HG03108 (cell line): ENCODE results near the gene MRPL34.
A peak's percentile ranks its signal among the peaks of the same experiment; 100 is the strongest.

Experiments used
- ATAC-seq: cut with Tn5 transposase; IDR thresholded peaks from one replicate; pipeline ENCODE4 v1.9.1; 2021; ENCODE audit warnings: moderate library complexity; ENCODE audit not compliant: unreplicated experiment

Gene MRPL34

DNA sequence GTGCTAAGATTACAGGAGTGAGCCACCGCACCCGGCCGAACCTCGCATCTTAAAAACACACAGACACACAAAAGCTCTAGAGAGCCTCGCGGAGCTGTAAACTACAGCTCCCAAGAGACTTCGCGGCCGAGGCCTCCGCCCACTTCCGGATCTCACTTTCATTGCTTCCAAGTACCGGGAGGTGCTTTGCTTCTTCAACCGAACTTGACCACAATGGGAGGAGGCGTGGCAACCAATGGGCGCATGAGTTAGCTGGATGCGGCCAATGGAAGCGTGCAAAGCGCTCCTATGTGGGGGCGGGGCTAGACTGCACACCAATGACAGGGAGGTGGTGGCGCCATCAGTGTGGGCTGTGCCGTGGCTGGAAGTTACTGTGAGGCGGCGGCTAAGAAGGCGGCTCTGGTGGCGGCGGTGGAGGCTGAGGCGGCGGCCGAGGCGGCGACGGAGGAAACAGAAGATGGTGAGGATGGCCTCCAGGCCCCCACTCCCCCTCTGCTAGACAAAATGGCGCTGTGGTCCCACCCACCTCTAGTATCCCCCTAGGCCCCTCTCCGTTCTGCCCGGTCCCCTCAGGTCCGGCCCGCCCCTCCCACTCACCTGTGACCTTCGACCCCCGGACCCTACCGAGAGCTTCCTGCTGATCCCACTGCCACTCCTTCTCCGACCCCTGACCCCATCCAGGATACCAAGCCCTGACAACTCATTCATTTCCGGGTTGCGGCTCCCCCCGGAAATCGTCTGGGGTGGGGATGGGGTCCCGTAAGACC is 3.7 kb downstream of the MRPL34 start, which contains the start of gene DDA1:
Gene DDA1, plus strand, starts transcription at position 366 of the 767 bp plus-strand sequence. Its CDS starts 92 bp downstream, at position 458.
- peak; percentile 45 for ATAC-seq

DNA sequence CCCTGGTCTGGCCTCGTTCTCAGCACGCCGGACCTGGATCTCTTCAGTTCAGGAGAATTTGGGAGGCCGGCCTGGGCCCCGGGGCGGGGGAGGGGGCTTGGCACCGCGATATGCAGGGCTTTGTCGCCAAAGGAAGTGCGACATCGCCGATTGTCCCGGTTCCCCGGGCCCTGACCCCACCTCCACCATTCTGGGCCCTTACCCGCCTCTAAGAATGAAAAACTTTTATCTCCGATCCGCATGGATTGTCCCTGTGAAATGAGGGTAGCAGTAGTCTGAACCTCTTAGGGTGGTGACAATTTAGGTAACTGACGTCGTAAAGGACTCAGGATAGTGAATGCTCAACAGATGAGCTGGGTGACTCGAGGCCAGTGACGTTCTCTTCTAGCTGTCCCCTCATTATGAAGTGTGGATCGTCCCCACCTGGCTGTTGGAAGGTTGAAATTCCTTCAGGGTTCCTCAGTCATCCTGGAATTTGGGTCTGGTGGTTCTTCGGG is 4.3 kb downstream of the MRPL34 start:
- no peak for ATAC-seq

DNA sequence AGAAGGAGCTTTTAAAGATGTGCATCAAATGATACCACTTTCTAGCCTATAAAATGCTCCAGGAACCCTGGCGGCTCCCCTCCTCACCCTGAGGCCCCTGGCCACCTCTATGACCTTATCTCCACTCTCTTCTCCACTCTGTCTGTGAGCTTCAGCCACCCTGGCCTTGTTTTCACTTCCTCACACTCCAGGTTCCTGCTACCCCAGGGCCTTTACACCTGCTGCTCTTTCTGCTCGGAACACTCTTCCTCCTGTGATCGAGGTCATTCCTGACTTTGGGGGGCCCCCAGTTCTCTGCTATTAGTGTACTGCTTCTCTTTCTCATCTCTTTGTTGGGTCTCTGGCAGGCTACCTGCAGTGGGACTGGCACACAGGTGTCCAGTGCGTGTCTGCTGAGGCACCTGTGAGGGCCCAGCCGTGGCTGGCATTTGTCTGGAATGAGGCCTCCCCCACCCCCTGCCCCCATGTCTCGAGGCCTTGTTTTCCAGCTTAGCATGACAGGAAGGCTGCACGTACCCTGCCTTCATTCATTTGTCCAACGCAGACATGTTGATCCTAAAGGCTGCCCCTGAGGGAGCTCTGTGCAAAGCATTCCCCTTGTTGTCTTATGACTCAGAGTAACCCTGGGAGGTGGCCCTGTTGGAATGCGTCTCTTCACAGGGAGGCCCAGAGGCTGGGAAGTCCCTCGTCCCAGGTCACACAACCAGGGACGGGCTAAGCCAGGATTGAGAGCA is 6.0 kb downstream of the MRPL34 start:
- ATAC-seq = no peak

DNA sequence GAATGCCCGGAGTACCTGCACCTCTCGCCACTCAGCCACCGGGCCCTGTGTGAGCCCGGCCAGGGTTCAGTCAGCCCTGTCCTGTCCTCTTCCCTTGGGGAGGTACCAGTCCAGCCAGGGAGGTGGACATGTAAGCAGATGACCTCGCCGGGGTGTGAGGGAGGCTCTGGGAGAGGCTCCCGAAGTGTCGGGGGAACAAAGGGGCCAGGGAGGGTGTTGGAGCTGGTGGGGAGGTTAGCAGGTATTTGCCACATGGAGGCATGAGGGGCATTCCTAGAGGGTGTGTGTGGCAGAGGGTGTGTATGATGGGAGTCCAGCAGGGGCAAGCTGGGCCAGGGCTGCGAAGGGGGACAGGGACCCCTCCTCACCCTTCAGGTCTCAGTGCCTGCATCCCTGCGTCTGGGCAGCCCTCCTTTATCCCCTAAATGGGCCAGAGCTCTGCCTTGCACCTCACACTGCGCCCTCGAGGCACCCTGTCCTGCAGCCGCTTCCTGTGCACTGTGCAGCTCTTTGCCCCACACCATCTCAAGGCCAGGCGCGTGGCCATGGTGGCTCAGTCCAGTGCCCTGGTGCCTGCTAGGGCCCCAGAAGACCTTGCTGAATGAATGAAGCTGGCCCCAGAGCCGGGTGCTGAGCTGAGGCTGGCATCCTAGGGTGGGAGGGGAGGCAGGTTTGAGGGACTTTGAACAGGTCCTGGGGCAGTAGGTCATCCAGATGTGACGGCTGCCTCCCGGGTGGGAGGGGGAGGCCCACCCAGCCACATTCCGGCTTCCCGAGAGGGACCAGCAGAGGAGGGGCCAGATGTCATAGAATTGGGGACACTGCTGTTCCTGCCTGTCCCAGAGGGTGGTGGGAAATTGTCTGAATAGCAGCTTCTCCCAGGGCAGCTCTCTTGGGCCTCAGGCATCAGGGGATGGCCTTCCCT is 6.8 kb downstream of the MRPL34 start:
- ATAC-seq = no peak

DNA sequence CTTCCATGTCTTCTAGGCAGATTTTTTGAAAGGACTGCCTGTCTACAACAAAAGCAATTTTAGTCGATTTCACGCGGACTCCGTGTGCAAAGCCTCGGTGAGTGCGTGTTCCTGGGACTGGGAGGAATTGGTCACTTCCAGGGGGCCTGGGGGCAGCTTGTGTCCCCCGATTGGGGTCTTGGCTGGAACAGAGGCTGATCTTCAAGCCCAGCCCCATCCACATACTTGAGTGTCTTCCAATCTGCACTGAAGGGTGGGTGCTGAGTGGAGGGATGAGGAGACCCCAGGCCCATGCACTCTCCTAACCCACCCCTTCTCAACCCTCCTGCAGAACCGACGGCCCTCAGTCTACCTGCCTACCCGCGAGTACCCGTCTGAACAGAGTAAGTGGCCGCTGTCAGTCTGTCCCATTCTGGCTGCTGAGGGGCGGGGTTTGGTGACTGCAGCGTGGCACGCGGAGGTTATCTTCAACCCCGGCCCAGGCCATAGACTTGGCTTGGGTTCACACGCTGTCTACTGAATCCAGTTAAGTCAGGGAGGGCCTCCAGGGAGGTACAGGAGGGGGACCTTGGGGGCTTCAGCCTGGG is 8.4 kb downstream of the MRPL34 start:
- no peak for ATAC-seq

DNA sequence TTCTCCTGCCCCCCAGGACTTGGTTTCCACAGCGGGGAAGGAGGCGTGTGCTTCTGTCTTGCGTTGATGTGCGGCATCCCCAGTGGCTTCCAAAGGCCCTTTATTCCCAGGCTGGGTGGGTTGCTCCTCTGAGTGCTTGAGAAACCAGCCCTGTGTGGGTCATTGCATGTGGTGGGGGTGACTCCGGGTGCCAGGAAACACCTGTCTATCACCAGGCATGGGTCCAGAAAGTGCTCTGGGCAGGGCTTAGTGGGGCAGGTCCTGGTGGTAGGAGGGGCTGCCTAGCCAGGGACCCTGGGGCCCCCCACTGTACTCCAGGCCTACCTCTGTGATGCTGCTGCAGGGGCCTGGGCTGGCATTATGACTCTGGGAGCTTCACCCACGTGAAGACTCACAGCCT is 13.3 kb downstream of the MRPL34 start:
- no peak for ATAC-seq

DNA sequence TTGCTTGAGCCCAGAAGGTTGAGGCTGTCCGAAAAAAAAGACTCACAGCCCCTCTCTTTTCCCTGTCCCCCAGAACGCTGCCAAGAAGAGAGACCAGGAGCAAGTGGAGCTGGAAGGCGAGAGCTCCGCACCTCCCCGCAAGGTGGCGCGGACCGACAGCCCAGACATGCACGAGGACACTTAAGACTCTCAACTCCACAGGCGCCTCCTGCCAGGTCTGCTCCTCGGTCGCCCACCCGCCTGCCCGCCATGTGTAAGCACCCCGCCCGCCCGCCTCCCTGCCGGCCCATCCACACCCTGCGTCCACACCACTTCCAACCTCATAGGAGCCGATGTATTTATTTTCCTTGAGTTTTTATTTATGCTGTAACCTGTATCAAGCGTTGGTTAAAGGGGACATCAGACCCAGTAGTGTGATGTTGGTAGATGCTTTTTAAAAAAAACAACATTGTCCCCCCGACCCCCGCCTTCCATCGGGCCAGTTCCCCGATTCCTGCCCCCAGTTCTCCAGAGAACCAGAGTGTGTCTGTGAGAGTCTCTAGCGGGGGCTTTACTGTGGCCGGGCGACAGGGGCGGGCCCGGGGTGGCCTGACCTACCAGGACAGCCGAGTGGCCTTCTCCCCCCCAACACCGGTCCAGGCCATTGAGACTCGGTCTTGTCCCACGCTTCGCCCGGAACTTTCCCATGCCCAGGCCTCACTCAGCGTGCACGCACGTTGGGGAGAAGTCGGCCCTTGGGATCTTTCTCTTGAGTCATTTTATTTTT is 14.0 kb downstream of the MRPL34 start:
- ATAC-seq = no peak

DNA sequence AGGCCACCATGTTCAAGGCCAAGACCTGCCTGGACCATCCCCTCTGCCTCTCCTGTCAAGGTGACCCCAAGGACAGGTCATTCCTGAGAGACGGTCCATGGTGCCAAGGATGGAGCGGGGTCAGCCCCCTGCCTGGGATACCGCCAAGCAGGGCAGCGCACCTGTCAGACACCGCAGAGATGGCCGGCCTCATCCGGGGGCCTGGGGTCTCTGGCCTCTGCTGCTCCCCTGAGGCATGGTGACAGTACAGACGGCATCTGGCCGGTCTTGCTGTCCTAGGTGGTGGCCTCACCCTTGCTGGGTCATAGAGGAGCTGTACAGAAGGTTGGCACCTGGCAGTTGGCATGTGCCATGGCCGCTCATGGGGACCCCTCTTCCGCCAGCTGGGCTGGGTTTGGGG is 14.8 kb downstream of the MRPL34 start:
- ATAC-seq = no peak

DNA sequence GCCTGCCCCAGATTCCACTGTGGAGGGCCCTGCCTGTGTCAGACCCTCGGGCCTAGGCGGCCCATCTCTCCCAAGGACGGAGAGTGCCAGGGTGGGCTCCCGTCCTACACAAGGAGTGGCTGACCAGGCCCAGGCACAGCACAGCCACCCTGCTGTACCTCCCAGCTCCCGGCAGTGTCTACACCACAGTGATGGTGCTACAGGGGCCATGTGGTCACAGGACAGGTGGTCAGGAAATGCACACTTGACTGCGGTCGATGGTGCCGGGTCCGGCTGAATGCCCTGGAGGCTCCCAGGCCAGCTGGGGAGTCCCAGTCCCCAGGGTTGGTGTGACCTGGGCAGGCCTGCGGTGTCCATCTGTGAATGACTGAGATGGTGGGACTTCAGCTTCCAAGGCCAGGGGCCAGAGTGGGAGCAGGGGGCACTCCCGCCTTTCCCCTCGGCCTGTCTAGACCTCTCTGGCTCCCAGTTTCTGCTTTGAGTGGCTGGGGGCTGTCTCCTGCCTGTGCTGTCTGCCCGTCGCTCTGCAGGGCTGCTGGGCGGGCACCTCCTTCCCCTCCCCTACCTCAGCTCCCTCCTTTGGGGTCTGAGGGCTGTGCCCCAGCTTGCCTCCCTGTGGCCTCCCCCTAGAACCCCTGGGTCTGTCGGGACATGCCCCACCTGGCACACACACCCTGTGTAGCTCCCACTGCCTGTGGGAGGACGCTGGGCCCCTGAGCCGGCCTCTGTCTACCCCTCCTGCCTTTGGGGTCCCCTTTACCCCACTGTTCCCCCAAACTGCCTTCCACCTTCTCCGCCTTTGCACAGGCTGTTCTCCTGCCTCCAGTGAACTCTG is 16.2 kb downstream of the MRPL34 start:
- no peak for ATAC-seq

DNA sequence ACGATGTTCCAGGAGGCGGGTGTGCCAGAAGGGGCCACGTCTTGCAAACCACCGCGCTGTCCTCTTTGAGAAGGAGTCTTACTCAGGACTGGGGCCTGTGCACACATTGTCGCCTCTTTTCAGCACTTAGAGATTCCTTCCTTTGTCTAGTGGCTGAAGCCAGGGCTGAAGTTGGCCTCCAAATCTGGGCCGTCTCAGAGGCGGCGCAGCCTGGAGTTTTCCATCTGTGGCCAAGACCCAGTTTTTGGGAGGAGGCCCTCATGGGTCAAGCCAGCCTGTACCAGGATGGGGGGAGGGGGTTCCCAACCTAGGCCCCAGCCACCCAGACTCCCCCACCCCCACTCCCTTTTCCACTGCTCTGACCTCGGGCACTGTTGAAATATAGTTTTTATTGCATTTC is 17.2 kb downstream of the MRPL34 start:
- no peak for ATAC-seq

DNA sequence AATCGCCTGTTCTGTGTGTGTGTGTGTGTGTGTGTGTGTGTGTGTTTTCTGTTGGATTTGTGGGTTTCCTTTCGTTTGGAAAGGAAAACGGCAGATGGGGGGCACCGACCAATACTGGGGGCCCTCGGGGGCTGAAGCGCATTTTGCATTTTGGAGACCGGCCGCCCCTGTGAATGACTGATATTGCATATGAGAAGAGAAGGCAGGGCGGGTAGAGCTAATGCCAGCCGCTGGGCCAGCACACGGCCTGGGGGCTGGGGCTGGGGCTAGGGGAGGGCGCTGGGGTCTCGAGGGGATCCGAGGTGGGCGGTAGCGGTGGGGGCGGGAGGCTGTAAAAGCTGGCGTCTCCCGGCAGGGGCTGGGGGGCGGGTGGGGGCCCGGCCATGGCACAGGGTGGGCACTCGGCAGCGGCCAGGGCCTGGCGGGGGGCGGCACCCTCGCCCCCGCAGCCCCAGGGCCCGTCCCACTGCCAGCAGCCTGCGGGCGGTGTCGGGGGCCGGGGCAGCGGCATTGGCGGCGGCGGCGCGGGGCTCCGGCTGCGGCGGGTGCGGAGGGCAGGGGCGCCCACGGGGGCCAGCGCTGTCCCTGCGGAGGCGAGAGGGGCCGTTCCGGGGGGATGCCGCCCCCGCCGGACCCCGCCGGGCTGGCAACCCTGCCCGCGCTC is 17.8 kb downstream of the MRPL34 start:
- no peak for ATAC-seq

DNA sequence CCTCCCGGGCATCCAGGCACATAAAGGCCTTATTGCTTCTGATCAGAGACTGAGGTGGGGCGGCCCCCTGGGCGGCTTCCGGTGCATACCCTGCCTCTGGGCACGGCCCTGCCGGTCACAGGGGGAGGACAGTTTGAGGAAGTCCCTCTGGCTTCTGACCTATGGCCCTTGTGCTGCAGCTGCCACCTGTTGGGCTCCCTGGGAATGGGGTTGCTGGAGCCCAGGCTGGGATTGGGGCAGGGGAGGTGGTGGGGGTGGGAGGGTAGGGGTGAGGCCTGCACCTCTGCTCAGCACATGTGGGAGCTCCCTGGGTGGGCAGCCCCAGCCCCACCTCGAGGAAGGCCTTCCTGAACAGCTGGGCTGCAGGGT is 18.3 kb downstream of the MRPL34 start:
- ATAC-seq = no peak

DNA sequence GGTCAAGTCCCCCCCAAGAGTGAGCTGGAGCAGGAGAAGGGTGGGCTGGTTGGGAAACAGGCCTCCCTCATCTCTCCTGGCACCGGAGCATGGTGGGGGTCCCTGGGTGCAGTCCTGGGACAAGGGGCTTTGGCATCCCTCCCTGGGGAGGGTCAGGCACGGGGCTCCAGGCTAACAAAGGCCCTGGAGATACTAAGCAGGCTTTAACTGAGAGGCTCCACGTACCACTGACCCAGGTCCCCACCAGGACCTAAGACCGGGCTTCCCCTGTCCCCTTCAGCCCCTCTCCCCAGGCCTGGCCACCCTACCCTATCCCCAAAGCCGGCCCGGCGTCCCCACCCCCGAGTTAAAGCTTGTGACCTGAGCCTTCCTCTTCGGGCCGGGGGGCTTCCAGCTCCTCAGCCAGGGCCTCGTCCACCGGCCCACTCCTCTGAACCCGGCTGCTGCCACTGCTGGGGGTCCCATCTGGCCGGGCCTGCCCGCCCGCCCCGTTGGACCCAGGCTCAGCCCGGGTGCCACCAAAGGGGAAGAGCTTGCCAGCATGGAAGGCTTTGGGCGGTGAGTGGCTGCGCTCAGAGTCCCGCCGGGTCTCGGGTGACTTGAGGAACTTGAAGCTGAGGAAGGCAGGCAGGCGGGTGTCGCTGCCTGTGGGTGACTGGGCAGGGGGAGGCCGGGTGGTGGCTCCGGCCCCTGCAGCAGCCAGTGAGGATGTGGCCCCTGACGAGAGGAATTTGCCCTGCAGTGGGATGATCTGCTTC is 18.9 kb downstream of the MRPL34 start:
- no peak for ATAC-seq

DNA sequence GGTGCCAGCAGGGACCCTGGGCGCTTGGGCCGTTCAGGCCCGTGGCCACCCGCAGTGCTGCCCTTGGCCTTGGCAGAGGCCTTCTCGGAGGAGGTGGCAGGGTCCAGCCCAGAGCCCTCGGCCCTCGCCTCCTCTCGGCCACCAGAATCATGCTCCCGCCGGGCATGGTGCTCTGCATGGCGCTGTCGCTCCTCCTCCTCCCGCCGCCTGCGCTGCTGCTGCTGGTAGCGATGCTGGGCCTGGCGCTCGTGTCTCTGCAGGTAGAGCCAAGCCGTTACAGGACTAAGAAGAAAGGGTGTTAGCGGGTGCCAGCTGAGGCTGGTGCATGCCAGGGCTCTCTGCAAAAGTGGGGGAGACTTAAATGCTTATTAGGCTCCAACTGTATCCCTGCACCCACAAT is 19.5 kb downstream of the MRPL34 start:
- ATAC-seq = no peak

DNA sequence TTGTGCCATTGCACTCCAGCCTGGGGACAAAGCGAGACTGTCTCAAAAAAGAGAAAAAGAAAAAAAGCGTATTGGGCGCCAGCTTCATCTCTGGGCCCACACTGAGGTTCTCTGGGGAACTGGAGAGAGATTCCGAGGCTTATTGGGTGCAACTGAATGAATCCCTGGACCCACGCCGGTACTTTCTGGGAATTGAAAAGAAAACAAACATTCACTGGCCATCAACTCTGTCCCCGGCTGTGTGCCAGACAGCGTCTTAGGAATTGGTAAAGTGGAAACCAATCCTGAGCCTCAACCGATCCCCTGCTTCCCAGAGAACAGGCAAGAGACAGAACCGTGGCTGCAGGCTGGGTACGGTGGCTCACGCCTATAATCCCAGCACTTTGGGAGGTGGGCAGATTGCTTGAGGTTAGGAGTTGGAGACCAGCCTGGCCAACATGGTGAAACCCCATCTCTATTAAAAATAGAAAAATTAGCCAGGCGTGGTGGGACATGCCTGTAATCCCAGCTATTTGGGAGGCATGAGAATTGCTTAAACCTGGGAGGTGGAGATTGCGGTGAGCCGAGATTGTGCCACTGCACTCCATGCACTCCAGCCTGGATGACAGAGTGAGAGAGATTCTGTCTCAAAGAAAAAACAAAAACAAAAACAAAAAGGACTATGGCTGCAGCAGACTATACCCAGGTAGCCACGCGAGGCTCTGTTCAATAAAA is 20.4 kb downstream of the MRPL34 start:
- ATAC-seq = no peak

DNA sequence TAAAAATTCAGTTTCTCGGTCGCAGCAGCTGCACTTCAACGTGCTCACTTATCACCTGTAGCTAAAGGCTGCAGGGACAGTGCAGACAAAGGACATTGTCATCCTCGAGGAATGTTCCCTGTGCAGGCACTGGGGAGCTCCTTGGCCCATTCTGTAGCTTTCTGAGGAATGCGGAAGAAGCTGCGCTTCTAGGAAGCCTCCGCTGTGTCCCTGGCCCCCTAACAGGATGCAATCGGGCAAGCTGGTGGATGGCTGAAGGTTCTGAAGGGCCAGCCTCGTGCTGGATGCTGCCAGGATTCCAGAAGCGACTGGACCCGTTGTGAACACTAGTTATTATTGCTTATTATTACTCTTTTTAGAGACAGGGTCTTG is 20.9 kb downstream of the MRPL34 start:
- no peak for ATAC-seq

DNA sequence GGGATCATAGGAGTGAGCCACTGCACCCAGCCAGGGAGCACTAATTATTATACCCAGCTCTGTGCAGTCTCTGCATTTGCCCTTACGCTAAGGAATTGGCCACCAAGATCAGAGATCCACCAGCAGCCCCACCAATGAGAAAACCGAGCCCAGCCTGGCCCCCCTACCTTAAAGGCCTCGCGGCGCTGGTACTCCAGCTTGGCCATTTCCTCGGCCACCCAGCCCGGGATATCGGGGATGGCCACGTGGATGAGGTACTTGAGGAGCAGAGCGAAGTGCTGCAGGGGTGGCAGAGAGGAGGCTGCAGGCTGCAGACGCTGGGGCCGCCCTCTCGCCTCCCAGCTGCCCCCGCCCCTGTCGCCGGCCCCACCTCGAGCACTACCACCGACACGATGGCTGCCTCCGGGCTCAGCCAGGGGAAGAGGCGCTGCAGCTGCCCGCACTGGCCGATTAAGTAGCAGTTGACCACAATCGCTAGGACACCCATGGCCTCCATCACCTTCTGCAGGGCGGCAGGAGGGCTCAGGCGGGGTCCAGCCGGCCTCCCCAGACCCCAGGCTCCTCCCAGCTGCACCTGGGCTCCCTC is 21.5 kb downstream of the MRPL34 start:
- ATAC-seq = no peak
